AG04449 (cell line): ENCODE results near the gene PCDHB16.
A peak's percentile ranks its signal among the peaks of the same experiment; 100 is the strongest.
"Not testable (repeated sequence)": the region's sequence is repeated elsewhere in the genome, so short reads cannot be mapped to it uniquely, and the experiment has no call there.

ENCODE experiments used
- CTCF ChIA-PET: fragments of 350-600 bp; formaldehyde crosslinking; extraction: SDS; loops from one replicate; lab custom pipeline; 2021; ENCODE audit warnings: antibody characterized with exemption; lab: Yijun Ruan, JAX
- POLR2A ChIA-PET: fragments of 400-600, 350-600 bp; formaldehyde crosslinking; extraction: SDS; loops from one replicate; lab custom pipeline; 2020; ENCODE audit warnings: antibody characterized with exemption, inconsistent platforms; lab: Yijun Ruan, JAX
- DNase-seq: peaks from one replicate; pipeline ENCODE4 v3.0.0-alpha.2; 2010; ENCODE audit warnings: low read depth, low spot score
- H3K4me3 ChIP-seq: 2 replicates; pipeline ENCODE4 v1.5.1; 2011; ENCODE audit warnings: low read depth, mild to moderate bottlenecking, control low read depth, low read length
- CTCF ChIP-seq: IDR thresholded peaks from one replicate; pipeline ENCODE4 v1.5.1; 2011; ENCODE audit warnings: mild to moderate bottlenecking, moderate library complexity, low read length, control low read depth, inconsistent platforms; ENCODE audit not compliant: insufficient read depth; ENCODE audit errors: missing control alignments

The PCDHB16 gene

GRCh38 chr5:141175933-141176332 lies 6.3 kb upstream of the PCDHB16 start:
- no peak overlapping the region for H3K4me3 ChIP-seq
- ChIA-PET CTCF (no interaction called here), POLR2A (no interaction called here)
- DNase-seq, result no peak
- no peak for TF ChIP-seq CTCF

- H3K4me3 ChIP-seq, POLR2A ChIA-PET, DNase-seq: not testable (repeated sequence)
- CTCF ChIA-PET, result interaction anchor here (0.8 to 1.7 kb wide), 3 partner anchors 22 to 386 kb away, joined by 3 to 10 read pairs (median 3); partner anchors contain the start of genes PCDHB11 and PCDHB12
These were observed 4.5 kb upstream of the PCDHB16 start, which contains the start of gene PCDHB8 for GRCh38 chr5:141177577-141178191. Gene PCDHB8 (plus strand): TSS chr5:141177790. CDS start chr5:141178035, 245 bp downstream.

- CTCF ChIA-PET, H3K4me3 ChIP-seq, POLR2A ChIA-PET, DNase-seq: not testable (repeated sequence)
These were observed 2.8 kb upstream of the PCDHB16 start for GRCh38 chr5:141179371-141179770.

- H3K4me3 ChIP-seq, DNase-seq, CTCF ChIA-PET, POLR2A ChIA-PET: not testable (repeated sequence)
These were observed 2.3 kb upstream of the PCDHB16 start for GRCh38 chr5:141179876-141180275.

GRCh38 chr5:141180313-141180712 lies 1.9 kb upstream of the PCDHB16 start:
- H3K4me3 ChIP-seq, result no peak overlapping the region
- ChIA-PET POLR2A (no interaction called here), CTCF (no interaction called here)
- no peak for DNase-seq
- TF ChIP-seq CTCF, result no peak

- POLR2A ChIA-PET, H3K4me3 ChIP-seq, DNase-seq: not testable (repeated sequence)
- CTCF ChIA-PET, result interaction anchor here (0.9 kb wide), 1 partner anchor 383 kb away, joined by 3 read pairs; no protein-coding TSS in a partner anchor
These were observed 2.1 kb downstream of the PCDHB16 start for GRCh38 chr5:141184117-141184855.

GRCh38 chr5:141186897-141187512 lies 4.8 kb downstream of the PCDHB16 start, which contains the start of gene PCDHB9:
Gene PCDHB9 (plus strand): TSS chr5:141187161. CDS start chr5:141187319, 158 bp downstream.
- TF ChIP-seq CTCF, result peak; percentile 0
- ChIA-PET POLR2A (no interaction called here), CTCF (interaction anchor here (0.7 to 1.6 kb wide), 3 partner anchors 10 to 377 kb away, joined by 4 to 5 read pairs (median 5); no protein-coding TSS in a partner anchor)
- no peak within 1 kb of the TSS for H3K4me3 ChIP-seq
- DNase-seq, result no peak

GRCh38 chr5:141188682-141189081 lies 6.5 kb downstream of the PCDHB16 start:
- DNase-seq, H3K4me3 ChIP-seq, POLR2A ChIA-PET, CTCF ChIA-PET: not testable (repeated sequence)

- POLR2A ChIA-PET, CTCF ChIA-PET, DNase-seq, H3K4me3 ChIP-seq: not testable (repeated sequence)
These were observed 6.9 kb downstream of the PCDHB16 start for GRCh38 chr5:141189131-141189530.
